Skeletal muscle tissue (tissue), 4 donors: ENCODE data around the gene MMP11. TPM values are rescaled to one million over a fixed set of nuclear protein-coding genes. Genes with fewer than 3 reads are reported as not detected.
A peak's percentile ranks its signal among the peaks of the same experiment; 100 is the strongest.

Experiments
- H3K27ac ChIP-seq: one replicate; pipeline ENCODE4 v1.7.0; 2013; ENCODE audit warnings: mild to moderate bottlenecking, low read depth, low read length, inconsistent platforms
- H3K27me3 ChIP-seq, 3 donors: one replicate each; pipeline ENCODE4 v1.7.0; 2013; ENCODE audit warnings: low read length in 3 of 3; ENCODE audit not compliant: control insufficient read depth in 3 of 3, insufficient read depth in 3 of 3
- H3K36me3 ChIP-seq, 3 donors: one replicate each; pipeline ENCODE4 v1.7.0; 2013; ENCODE audit warnings: low read length in 3 of 3; ENCODE audit not compliant: control insufficient read depth in 3 of 3, insufficient read depth in 3 of 3
- H3K4me1 ChIP-seq, 3 donors: one replicate each; pipeline ENCODE4 v1.7.0; 2013; ENCODE audit warnings: low read length in 3 of 3, mild to moderate bottlenecking in 3 of 3; ENCODE audit not compliant: control insufficient read depth in 3 of 3, insufficient read depth in 3 of 3
- H3K4me3 ChIP-seq, 3 donors: one replicate each; pipeline ENCODE4 v1.7.0; 2013; ENCODE audit warnings: low read length in 3 of 3
- H3K9ac ChIP-seq, 3 donors: one replicate each; pipeline ENCODE4 v1.7.0; 2013; ENCODE audit warnings: low read length in 3 of 3, mild to moderate bottlenecking in 3 of 3, moderate library complexity in 2 of 3, low read depth in 1 of 3
- H3K9me3 ChIP-seq, 3 donors: one replicate each; pipeline ENCODE4 v1.7.0; 2013; ENCODE audit warnings: low read length in 3 of 3; ENCODE audit not compliant: control insufficient read depth in 3 of 3
- total RNA-seq: library from RNA; depleted of rRNA; stranded (reverse); fragments of >200 nt; gene quantifications from one replicate; pipeline ENCODE4 v1.2.3, GENCODE V29; 2014
- donor health status: Osteomylitis.

MMP11 gene
- total RNA-seq, 1 donor from 2014 or later: 6.3 TPM

DNA sequence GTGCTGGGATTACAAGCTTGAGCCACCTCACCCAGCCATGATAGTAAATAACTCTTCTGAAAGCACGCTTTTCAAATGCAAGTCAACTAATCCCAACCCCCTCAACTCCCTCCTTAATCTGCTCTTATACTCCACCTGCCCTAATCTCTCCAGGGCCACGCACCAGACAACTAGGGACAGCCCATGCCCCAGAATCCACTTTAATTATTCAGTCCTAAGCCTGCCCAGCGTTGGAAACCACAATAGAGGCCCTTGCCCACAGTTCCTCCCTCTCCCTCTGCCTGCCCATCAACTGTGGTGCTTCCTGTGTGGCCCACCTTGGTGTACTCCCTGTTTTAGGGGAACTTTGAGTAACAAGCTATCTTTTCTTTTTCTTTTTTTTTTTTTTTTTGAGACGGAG, 15.8 kb upstream of the MMP11 start:
- no peaks in the 10 kb centered on the region for H3K36me3 ChIP-seq
- no peak overlapping the region for H3K9ac ChIP-seq
- H3K27ac ChIP-seq: no peak overlapping the region
- no peak overlapping the region for H3K4me3 ChIP-seq
- no peaks in the 10 kb centered on the region for H3K27me3 ChIP-seq
- H3K4me1 ChIP-seq: no peaks in the 10 kb centered on the region
- no peaks in the 10 kb centered on the region for H3K9me3 ChIP-seq

- Histone ChIP-seq H3K36me3 (peaks cover 0 to 8% (median 7%) of the 10 kb centered on the region in 3 donors), H3K4me3 (no peak overlapping the region), H3K9ac (no peak overlapping the region), H3K27ac (no peak overlapping the region), H3K9me3 (no peaks in the 10 kb centered on the region), H3K4me1 (peaks cover 15 to 17% (median 16%) of the 10 kb centered on the region in 3 donors), H3K27me3 (no peaks in the 10 kb centered on the region)
These were observed 13.1 kb upstream of the MMP11 start for GRCh38 chr22:23759566-23759965.

DNA sequence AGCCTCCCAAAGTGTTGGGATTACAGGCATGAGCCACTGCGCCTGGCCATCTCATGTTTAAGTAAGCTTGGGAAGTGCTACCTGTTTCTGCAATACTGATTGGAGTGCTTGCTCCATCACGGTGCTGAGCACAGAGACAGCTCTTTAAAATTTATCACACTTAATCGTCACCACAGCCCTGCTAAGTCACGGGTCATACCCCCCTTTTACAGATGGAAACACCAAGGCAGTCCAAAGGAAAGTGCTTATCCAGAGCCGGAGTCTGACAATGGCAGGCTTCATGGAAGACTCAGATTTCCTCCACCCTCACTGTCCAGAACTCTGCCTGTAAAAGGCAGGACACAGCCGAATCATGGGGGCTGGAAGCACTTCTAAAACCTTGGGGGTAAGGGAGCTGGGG, 12.6 kb upstream of the MMP11 start:
- Histone ChIP-seq H3K9me3 (no peaks in the 10 kb centered on the region), H3K27ac (no peak overlapping the region), H3K36me3 (peaks cover 0 to 12% (median 8%) of the 10 kb centered on the region in 3 donors), H3K9ac (peak overlapping the region in 1 of 3 donors; percentile 12), H3K4me3 (no peak overlapping the region), H3K4me1 (peaks cover 20 to 22% (median 20%) of the 10 kb centered on the region in 3 donors), H3K27me3 (no peaks in the 10 kb centered on the region)

DNA sequence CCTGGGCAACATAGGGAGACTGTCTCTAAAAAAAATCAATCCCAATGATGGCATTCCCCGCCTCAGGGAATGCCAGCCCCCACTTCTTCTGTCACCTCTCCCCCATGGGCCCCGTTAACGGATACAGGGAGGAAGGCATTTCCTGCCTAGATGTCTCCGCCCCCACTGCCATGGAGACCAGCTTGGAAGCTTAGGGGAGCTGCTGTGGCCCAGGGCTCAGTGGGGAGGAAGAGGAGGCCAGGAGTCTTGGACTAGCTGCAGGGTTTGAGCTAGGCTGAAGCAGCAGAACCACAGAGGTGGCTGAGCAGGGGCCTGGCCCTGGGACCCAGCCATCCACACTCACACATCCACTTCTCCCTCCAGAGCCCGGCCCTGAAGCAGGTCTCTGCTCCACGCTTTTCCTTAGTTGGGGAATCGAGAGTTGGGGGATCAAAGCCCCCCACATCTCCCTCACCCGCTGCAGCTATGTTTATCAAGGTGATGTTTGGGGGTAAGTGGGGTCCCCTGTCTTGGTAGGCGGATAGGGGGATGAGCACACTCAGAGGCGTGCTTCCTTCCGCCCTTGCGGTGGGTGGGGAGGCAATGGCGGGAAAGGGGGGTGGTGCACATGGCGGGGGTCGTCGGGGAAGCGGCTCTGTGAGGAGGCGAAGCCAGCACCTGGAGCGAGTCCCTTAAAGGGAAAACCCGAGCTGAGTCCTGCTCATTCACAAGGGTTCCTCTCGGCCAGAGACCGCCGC, 9.6 kb upstream of the MMP11 start, which contains the start of gene C22orf15:
Gene C22orf15 (plus strand): TSS at position 149 of the 737 bp plus-strand sequence. CDS start 317 bp downstream, at position 466.
- H3K36me3 ChIP-seq: peaks cover 3 to 21% (median 8%) of the 10 kb centered on the region in 3 donors
- H3K27me3 ChIP-seq: no peaks in the 10 kb centered on the region
- H3K4me3 ChIP-seq: no peak within 1 kb of the TSS
- no peaks in the 10 kb centered on the region for H3K9me3 ChIP-seq
- H3K4me1 ChIP-seq: peaks cover 35 to 42% (median 39%) of the 10 kb centered on the region in 3 donors
- peak within 1 kb of the TSS in 1 of 3 donors; percentile 20 for H3K9ac ChIP-seq
- no peak within 1 kb of the TSS for H3K27ac ChIP-seq

- Histone ChIP-seq H3K27ac (no peak overlapping the region), H3K4me1 (peaks cover 36 to 47% (median 44%) of the 10 kb centered on the region in 3 donors), H3K9me3 (no peaks in the 10 kb centered on the region), H3K4me3 (no peak overlapping the region), H3K9ac (peak overlapping the region in 1 of 3 donors; percentile 20), H3K27me3 (no peaks in the 10 kb centered on the region), H3K36me3 (peaks cover 3 to 21% (median 8%) of the 10 kb centered on the region in 3 donors)
These were observed 9.1 kb upstream of the MMP11 start for GRCh38 chr22:23763579-23763945.

DNA sequence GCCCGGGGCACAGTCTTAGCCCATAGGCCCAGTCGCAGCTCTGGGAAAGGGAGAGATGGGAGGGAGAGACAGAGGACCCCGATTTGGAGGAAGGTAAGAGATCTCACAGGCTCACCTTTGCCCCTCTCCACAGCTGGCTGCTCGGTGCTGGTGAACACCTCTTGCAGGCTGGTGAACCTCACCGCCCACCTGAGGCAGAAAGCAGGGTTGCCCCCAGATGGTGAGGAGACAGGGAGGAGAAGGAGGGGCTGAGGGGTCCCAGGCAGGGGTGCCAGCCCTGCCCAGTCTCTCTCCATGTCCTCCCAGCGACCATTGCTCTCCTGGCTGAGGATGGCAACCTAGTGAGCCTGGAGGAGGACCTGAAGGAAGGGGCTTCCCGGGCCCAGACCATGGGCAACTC, 8.7 kb upstream of the MMP11 start:
- H3K4me3 ChIP-seq: no peak overlapping the region
- no peaks in the 10 kb centered on the region for H3K9me3 ChIP-seq
- H3K4me1 ChIP-seq: peaks cover 38 to 51% (median 46%) of the 10 kb centered on the region in 3 donors
- peak overlapping the region in 1 of 3 donors; percentile 68 for H3K9ac ChIP-seq
- H3K27me3 ChIP-seq: no peaks in the 10 kb centered on the region
- no peak overlapping the region for H3K27ac ChIP-seq
- H3K36me3 ChIP-seq: peaks cover 3 to 21% (median 8%) of the 10 kb centered on the region in 3 donors

GRCh38 chr22:23764899-23765881, 7.5 kb upstream of the MMP11 start:
- H3K27ac ChIP-seq: no peak overlapping the region

DNA sequence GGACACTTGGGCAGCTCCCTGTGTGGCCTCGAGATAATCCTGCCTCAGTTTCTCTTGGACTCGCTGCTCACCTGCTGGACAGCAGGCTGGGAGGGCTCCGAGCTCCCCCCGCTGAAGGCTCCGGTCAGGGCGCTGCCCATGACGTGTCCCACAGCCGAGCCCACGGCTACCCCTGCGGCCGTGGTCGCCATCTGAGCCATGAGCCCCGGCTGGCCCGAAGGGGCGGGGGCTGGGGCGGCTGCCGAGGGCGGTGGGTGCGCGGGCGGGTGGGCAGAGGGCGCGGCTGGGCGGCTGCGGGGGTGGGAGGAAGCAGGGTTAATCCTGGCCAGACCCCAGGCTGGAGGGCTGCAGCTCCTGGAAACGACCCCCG, 5.4 kb upstream of the MMP11 start:
- H3K4me1 ChIP-seq: peaks cover 40 to 62% (median 54%) of the 10 kb centered on the region in 3 donors
- peak overlapping the region; percentile 82 to 96 (median 95) for H3K4me3 ChIP-seq
- H3K9me3 ChIP-seq: no peaks in the 10 kb centered on the region
- H3K27ac ChIP-seq: peak overlapping the region; percentile 99
- no peaks in the 10 kb centered on the region for H3K27me3 ChIP-seq
- peaks cover 3 to 21% (median 8%) of the 10 kb centered on the region in 3 donors for H3K36me3 ChIP-seq
- peak overlapping the region; percentile 96 to 100 (median 98) for H3K9ac ChIP-seq

More at GRCh38 chr22:23764899-23765881, 7.5 kb upstream of the MMP11 start:
- no peaks in the 10 kb centered on the region for H3K27me3 ChIP-seq
- no peaks in the 10 kb centered on the region for H3K9me3 ChIP-seq
- H3K36me3 ChIP-seq: peaks cover 3 to 21% (median 8%) of the 10 kb centered on the region in 3 donors
- peaks cover 38 to 59% (median 51%) of the 10 kb centered on the region in 3 donors for H3K4me1 ChIP-seq
- H3K4me3 ChIP-seq: peak overlapping the region in 2 of 3 donors; percentile 43 to 65
- H3K9ac ChIP-seq: peak overlapping the region in 2 of 3 donors; percentile 57 to 71

DNA sequence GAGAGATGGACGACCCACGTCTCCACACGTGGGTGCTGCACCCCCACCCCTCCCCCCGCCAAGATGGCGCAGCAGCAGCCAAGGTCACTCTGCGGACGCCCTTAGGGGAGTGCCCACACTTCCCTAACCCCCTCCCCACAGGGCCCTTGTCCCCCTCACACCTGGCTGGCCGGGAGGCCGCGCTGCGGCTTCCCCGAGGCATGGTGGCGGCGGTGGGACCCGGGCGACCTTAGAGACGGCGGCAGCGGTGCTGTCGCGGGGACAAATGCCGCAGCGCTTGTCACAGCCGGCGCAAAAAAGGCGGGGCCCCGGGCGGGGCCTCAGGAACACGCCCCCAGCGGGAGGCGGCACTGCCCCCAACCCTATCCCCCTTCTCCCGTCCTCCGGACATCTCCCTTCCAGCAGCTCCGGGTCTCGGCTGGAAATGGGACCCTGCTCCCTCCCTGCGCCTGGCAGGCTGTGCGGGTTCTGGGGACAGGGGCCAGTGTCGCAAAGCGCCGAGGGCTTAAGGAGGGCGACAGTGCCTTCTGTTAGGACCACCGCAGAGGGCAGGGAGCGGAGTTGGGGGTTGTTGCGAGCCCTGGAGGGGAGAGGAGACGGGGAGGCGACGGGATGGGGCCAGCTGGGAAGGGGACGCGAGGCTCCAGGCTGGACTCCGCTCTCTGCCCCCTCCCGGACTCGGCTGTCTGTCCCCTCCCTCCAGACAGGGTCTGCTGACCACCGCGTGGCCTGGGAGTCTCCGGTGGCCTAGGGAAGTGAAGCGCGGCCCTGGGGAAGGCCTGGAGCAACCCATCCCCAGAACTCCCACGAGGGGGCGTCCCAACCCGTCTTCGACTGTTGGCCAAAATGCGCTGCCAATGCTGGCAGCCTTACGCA, 4.7 kb upstream of the MMP11 start, which contains the start of gene CHCHD10:
Gene CHCHD10 (minus strand): TSS at position 300 of the 876 bp plus-strand sequence. CDS start 98 bp downstream, at position 202.
- no peaks in the 10 kb centered on the region for H3K9me3 ChIP-seq
- H3K36me3 ChIP-seq: peaks cover 3 to 21% (median 8%) of the 10 kb centered on the region in 3 donors
- H3K9ac ChIP-seq: peak within 1 kb of the TSS; percentile 96 to 100 (median 98)
- peaks cover 40 to 63% (median 54%) of the 10 kb centered on the region in 3 donors for H3K4me1 ChIP-seq
- H3K4me3 ChIP-seq: peak within 1 kb of the TSS; percentile 82 to 96 (median 95)
- peak within 1 kb of the TSS; percentile 99 for H3K27ac ChIP-seq
- H3K27me3 ChIP-seq: no peaks in the 10 kb centered on the region
